Anterior cingulate cortex (tissue), 58 donors: ENCODE data around the gene OR11H1.
"Not testable (repeated sequence)": the region's sequence is repeated elsewhere in the genome, so short reads cannot be mapped to it uniquely, and the experiment has no call there.

Experiments used
- DNase-seq, 58 donors: peaks; one replicate each; lab custom pipeline; 2025; lab: John Stamatoyannopoulos, UW

The OR11H1 gene

GRCh38 chr22:15527892-15528291, at the start of gene OR11H1:
Gene OR11H1 (plus strand): TSS chr22:15528192. CDS start chr22:15528192, 0 bp downstream.
- DNase-seq, result not testable (repeated sequence)

DNA sequence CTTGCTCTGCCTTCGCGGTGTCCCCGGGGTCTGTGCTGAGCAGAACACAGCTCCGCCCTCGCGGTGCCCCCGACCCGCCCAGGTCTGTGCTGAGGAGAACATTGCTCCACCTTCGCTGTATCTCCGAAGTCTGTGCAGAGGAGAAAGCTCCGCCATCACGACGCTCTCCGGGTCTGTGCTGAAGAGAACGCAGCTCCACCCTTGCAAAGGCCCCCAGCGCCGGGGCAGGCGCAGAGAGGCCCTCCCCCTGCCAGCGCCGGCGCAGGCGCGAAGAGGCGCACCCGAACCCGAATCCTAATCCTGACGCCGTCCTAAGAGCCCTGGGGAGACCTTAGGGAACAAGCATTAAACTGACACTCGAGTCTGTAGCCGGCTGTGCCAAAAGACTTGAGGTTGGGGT, 18.0 kb upstream of the OR11H1 start:
- not testable (repeated sequence) for DNase-seq

DNA sequence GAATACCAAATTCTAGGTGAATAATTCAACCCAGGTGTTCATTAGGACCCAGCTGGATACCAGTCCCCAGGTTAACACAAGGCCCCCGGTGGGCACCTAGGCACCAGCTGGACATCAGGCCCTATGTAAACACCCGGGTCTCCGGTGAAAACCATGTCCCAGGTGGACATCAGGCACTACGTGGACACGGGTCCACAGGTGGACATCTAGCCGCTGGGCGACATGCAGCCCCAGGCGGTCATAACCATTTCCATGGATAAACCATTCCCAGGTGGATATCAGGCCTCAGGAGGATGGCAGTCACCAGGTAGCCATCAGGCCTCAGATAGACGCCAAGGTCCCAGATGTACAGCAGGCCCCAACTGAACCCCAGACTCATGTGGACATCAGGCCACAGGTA, 12.1 kb upstream of the OR11H1 start:
- DNase-seq, result not testable (repeated sequence)

DNA sequence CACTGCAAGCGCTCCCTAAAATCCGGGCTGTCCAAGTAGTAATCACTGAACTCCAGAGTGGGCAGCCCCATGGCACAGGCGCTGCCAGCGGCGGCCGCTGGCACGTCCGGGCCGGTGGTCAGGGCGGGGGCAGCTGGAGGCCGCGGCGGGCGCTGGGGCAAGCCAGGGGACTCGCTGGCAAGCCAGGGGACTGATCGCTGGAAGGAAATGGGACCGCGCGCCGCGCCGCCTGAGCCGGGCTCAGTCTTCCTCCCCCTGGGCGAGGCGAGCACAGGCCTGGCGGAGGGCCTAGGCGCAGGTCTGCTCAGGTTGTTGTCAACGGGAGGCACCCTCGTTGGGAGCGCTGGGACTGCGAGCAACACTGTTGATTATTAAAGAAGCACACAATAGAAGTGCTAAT, 25.8 kb downstream of the OR11H1 start:
- DNase-seq, result not testable (repeated sequence)

DNA sequence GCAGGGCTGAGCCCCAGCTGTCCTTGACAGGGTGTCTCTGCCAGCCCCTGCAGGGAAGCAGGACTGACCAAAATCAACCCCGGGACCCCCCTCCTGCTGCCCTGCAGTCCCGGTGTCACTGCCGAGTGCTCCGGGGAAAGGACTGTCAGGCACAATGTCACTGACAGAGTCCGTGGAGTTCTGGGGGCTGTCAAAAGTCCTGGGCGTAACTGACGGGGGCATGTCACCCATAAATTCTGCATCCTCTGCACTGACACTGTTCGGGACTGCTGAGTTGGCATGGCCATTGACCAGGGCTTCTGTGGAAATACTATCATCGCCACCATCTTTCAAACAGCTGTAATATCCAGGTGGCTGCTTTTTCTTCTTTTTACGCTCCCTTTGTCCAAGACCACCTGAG, 35.5 kb downstream of the OR11H1 start:
- DNase-seq, result not testable (repeated sequence)

GRCh38 chr22:15565063-15565462, 37.1 kb downstream of the OR11H1 start:
- DNase-seq, result not testable (repeated sequence)
